KBM-7 (cell line): ENCODE results near the gene SLC8A3.
A peak's percentile ranks its signal among the peaks of the same experiment; 100 is the strongest.

ENCODE experiments used
- DNase-seq: peaks from one replicate; pipeline ENCODE4 v3.0.0-alpha.2; 2015
- in situ Hi-C: fragments of 300-500 bp; cut with MboI; formaldehyde crosslinking; loops from 2 replicates; pipeline ENCODE4 v1.14.3; 2020; ENCODE audit warnings: low sequenced_read_pairs, low pct_unique_long_range_greater_than_20kb, mixed read lengths

Gene SLC8A3

GRCh38 chr14:70018230-70018629 is 170.5 kb downstream of the SLC8A3 start:
- DNase-seq = no peak
- in situ Hi-C loops = loop anchor here (25.0 kb wide), 1 partner anchor 181 kb away; no protein-coding TSS in a partner anchor

- in situ Hi-C loops = loop anchor here (25.0 kb wide), 1 partner anchor 177 kb away; no protein-coding TSS in a partner anchor
- no peak for DNase-seq
Observed at GRCh38 chr14:70014406-70015095, 174.2 kb downstream of the SLC8A3 start.

- DNase-seq = peak; percentile 36
- in situ Hi-C loops = loop anchor here (25.0 kb wide), 1 partner anchor 176 kb away; no protein-coding TSS in a partner anchor
Observed at GRCh38 chr14:70013271-70013873, 175.4 kb downstream of the SLC8A3 start.

GRCh38 chr14:70011708-70012107 is 177.0 kb downstream of the SLC8A3 start:
- in situ Hi-C loops = loop anchor here (25.0 kb wide), 1 partner anchor 174 kb away; no protein-coding TSS in a partner anchor
- no peak for DNase-seq

- in situ Hi-C loops = loop anchor here (25.0 kb wide), 1 partner anchor 174 kb away; no protein-coding TSS in a partner anchor
Observed at GRCh38 chr14:70011098-70011497, 177.7 kb downstream of the SLC8A3 start.

GRCh38 chr14:70009961-70010360 is 178.8 kb downstream of the SLC8A3 start:
- in situ Hi-C loops = loop anchor here (25.0 kb wide), 1 partner anchor 173 kb away; no protein-coding TSS in a partner anchor
- no peak for DNase-seq

More at GRCh38 chr14:70011098-70011497, 177.7 kb downstream of the SLC8A3 start:
- no peak for DNase-seq

- in situ Hi-C loops = loop anchor here (25.0 kb wide), 1 partner anchor 171 kb away; no protein-coding TSS in a partner anchor
- no peak for DNase-seq
Observed at GRCh38 chr14:70008284-70009262, 180.2 kb downstream of the SLC8A3 start.

GRCh38 chr14:70006699-70007098 is 182.1 kb downstream of the SLC8A3 start:
- in situ Hi-C loops = loop anchor here (25.0 kb wide), 1 partner anchor 169 kb away; no protein-coding TSS in a partner anchor
- no peak for DNase-seq

GRCh38 chr14:70005281-70005805 is 183.4 kb downstream of the SLC8A3 start:
- no peak for DNase-seq
- in situ Hi-C loops = loop anchor here (25.0 kb wide), 1 partner anchor 168 kb away; no protein-coding TSS in a partner anchor

- DNase-seq = no peak
- in situ Hi-C loops = loop anchor here (25.0 kb wide), 1 partner anchor 167 kb away; no protein-coding TSS in a partner anchor
Observed at GRCh38 chr14:70004791-70005190, 184.0 kb downstream of the SLC8A3 start.

GRCh38 chr14:70002589-70003346 is 186.0 kb downstream of the SLC8A3 start:
- in situ Hi-C loops = loop anchor here (25.0 kb wide), 1 partner anchor 165 kb away; no protein-coding TSS in a partner anchor
- no peak for DNase-seq

GRCh38 chr14:70000601-70001000 is 188.2 kb downstream of the SLC8A3 start:
- in situ Hi-C loops = loop anchor here (25.0 kb wide), 1 partner anchor 163 kb away; no protein-coding TSS in a partner anchor
- no peak for DNase-seq

- in situ Hi-C loops = no loop called here
- no peak for DNase-seq
Observed at GRCh38 chr14:69999261-69999674, 189.5 kb downstream of the SLC8A3 start.

GRCh38 chr14:69997849-69998248 is 190.9 kb downstream of the SLC8A3 start:
- no peak for DNase-seq
- in situ Hi-C loops = no loop called here

GRCh38 chr14:69996216-69996615 is 192.5 kb downstream of the SLC8A3 start:
- no peak for DNase-seq
- in situ Hi-C loops = no loop called here
